CD14-positive monocyte (primary cell): ENCODE measurements around the gene NAXE. TPM values are rescaled to one million over a fixed set of nuclear protein-coding genes. Genes with fewer than 3 reads are reported as not detected.

Experiments used
- DNase-seq, 3 donors: peaks; one replicate each; pipeline ENCODE4 v3.0.0-alpha.2; 2011 to 2022
- H2AFZ ChIP-seq: 2 replicates; pipeline ENCODE4 v1.6.0; 2012; ENCODE audit warnings: mild to moderate bottlenecking, low read depth, low read length, inconsistent platforms; ENCODE audit not compliant: insufficient read depth, poor library complexity, severe bottlenecking
- H3K27ac ChIP-seq, 2 donors: 1 replicate in 1 of 2; 2 replicates in 1 of 2; pipeline ENCODE4 v1.5.1; 2012 to 2013; ENCODE audit warnings: low read length in 2 of 2, control low read depth in 1 of 2, inconsistent platforms in 1 of 2, low read depth in 1 of 2, mild to moderate bottlenecking in 1 of 2
- H3K27me3 ChIP-seq, 2 donors: one replicate each; pipeline versions ENCODE4 v1.6.0 to v1.6.1; 2011 to 2013; ENCODE audit warnings: low read length in 2 of 2; ENCODE audit not compliant: control insufficient read depth in 2 of 2, insufficient read depth in 2 of 2
- H3K36me3 ChIP-seq, 2 donors: replicated peaks in 1 of 2; 1 replicate in 1 of 2; 2 replicates in 1 of 2; pipeline versions ENCODE4 v1.5.1 to v1.6.1; 2012 to 2013; ENCODE audit warnings: low read length in 2 of 2, control low read depth in 1 of 2, inconsistent platforms in 1 of 2, mild to moderate bottlenecking in 1 of 2; ENCODE audit not compliant: insufficient read depth in 2 of 2, control insufficient read depth in 1 of 2
- H3K4me1 ChIP-seq, 2 donors: 1 replicate in 1 of 2; 2 replicates in 1 of 2; pipeline versions ENCODE4 v1.5.1 to v1.6.1; 2012 to 2013; ENCODE audit warnings: low read length in 2 of 2, control low read depth in 1 of 2, inconsistent platforms in 1 of 2, mild to moderate bottlenecking in 1 of 2, moderate library complexity in 1 of 2; ENCODE audit not compliant: insufficient read depth in 2 of 2, control insufficient read depth in 1 of 2
- H3K4me2 ChIP-seq: replicated peaks from 2 replicates; pipeline ENCODE3; 2012; ENCODE audit warnings: low read length, moderate library complexity, mild to moderate bottlenecking; ENCODE audit not compliant: poor library complexity, severe bottlenecking; ENCODE audit errors: extremely low read depth
- H3K4me3 ChIP-seq, 3 experiments: fragments of 200-600 bp in 1 of 3; sonication (generic) in 1 of 3; replicated peaks in 1 of 3; 1 replicate in 2 of 3; 2 replicates in 1 of 3; pipeline ENCODE4 v1.5.1; 2011 to 2013; ENCODE audit warnings: low read length in 3 of 3, mild to moderate bottlenecking in 3 of 3, control low read depth in 2 of 3, low read depth in 2 of 3, inconsistent platforms in 1 of 3, moderate library complexity in 1 of 3
- H3K79me2 ChIP-seq: 2 replicates; pipeline ENCODE4 v1.6.0; 2012; ENCODE audit warnings: mild to moderate bottlenecking, control low read depth, inconsistent platforms, low read length, moderate library complexity; ENCODE audit not compliant: insufficient read depth
- H3K9ac ChIP-seq: 2 replicates; pipeline ENCODE4 v1.6.0; 2017; ENCODE audit warnings: low read length, mild to moderate bottlenecking; ENCODE audit not compliant: insufficient read depth, poor library complexity, severe bottlenecking
- H3K9me3 ChIP-seq, 2 donors: replicated peaks in 1 of 2; 1 replicate in 1 of 2; 2 replicates in 1 of 2; pipeline versions ENCODE4 v1.5.1 to v1.6.1; 2012 to 2013; ENCODE audit warnings: low read length in 2 of 2, control low read depth in 1 of 2; ENCODE audit not compliant: control insufficient read depth in 1 of 2, insufficient read depth in 1 of 2
- H4K20me1 ChIP-seq: 2 replicates; pipeline ENCODE4 v1.6.0; 2012; ENCODE audit warnings: mild to moderate bottlenecking, low read length, control low read depth, moderate library complexity; ENCODE audit not compliant: insufficient read depth
- H3K27ac Mint-ChIP-seq, 7 donors: one replicate each; pipeline ENCODE4 v1.8.0; 2020; ENCODE audit warnings: mild to moderate bottlenecking in 7 of 7, mixed read lengths in 7 of 7, moderate library complexity in 6 of 7, inconsistent platforms in 2 of 7
- H3K27me3 Mint-ChIP-seq, 3 donors: one replicate each; pipeline ENCODE4 v1.8.0; 2021 to 2022; ENCODE audit warnings: low read depth in 3 of 3, mild to moderate bottlenecking in 3 of 3, mixed read lengths in 3 of 3, moderate library complexity in 3 of 3, inconsistent platforms in 1 of 3
- H3K36me3 Mint-ChIP-seq, 2 donors: one replicate each; pipeline ENCODE4 v1.8.0; 2020; ENCODE audit warnings: mixed read lengths in 2 of 2, inconsistent platforms in 1 of 2, mild to moderate bottlenecking in 1 of 2
- H3K4me1 Mint-ChIP-seq: one replicate; pipeline ENCODE4 v1.8.0; 2020; ENCODE audit warnings: mild to moderate bottlenecking, mixed read lengths
- H3K4me3 Mint-ChIP-seq, 2 donors: one replicate each; pipeline ENCODE4 v1.8.0; 2020; ENCODE audit warnings: mild to moderate bottlenecking in 2 of 2, mixed read lengths in 2 of 2, moderate library complexity in 1 of 2
- H3K9me3 Mint-ChIP-seq, 7 donors: one replicate each; pipeline ENCODE4 v1.8.0; 2020 to 2022; ENCODE audit warnings: mixed read lengths in 7 of 7, mild to moderate bottlenecking in 6 of 7, moderate library complexity in 6 of 7, inconsistent platforms in 2 of 7
- CTCF ChIP-seq: fragments of 200-600 bp; IDR thresholded peaks from one replicate; pipeline ENCODE4 v1.8.0; 2022; ENCODE audit warnings: antibody characterized with exemption, mild to moderate bottlenecking
- WGBS: methylation state at CpG from one replicate; pipeline ENCODE4 v1.1.5; 2013; ENCODE audit warnings: missing lambda C conversion rate; ENCODE audit not compliant: insufficient coverage; 5-methylcytosine and 5-hydroxymethylcytosine counted together
- intact Hi-C, 2 donors: fragments of 100-400 bp; cut with micrococcal nuclease; formaldehyde crosslinking; loops; one replicate each; pipeline versions ENCODE4 v1.15.0 to v1.15.1; 2023
- polyA plus RNA-seq, 3 donors: library from polyadenylated mRNA; depleted of rRNA in 1 of 3; unstranded in 2 of 3; stranded (reverse) in 1 of 3; fragments of 300-500 nt in 2 of 3; fragments of >200 nt in 1 of 3; fragmentation: Illumina TruSeq in 2 of 3; gene quantifications; 1 replicate in 2 of 3; 2 replicates in 1 of 3; pipeline ENCODE4 v1.2.3, GENCODE V29; 2012 to 2021

Gene NAXE
- polyA plus RNA-seq, 3 donors = 23.7 to 81.7 (median 54.9) TPM

DNA sequence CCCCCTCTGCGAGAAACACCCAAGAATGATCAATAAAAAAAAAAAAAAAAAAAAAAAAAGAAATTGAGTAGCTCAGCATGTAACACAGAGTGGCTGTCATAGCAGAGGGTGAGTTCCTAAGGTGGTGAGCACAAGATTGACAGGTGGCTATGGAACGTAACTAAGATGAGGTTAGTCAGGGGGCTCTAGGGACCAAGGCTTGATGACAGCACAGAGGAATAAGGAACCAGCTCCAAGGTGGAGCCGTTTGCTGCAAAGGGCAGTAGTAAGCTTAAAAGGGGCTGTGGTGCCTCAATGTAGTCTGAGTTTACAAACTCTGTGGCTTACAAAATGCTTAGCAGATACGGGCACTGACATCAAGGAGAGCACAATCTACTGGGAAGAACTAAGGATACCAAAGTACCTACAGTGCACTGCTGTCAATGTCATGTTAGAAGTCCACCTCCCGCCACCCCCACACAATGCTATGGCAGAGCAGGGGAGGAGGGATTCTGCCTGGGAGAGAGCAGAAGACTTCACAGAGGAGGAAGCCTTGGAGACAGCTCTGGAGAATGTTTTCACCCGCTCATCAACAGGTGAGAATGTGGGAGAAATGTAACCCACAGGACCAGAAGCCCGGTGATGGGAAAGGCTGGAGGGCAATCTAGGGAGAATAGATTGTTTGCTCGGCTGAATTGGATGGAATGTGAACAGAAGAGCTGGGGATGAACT is 32.3 kb upstream of the NAXE start:
- no peaks in the 10 kb centered on the region for H4K20me1 ChIP-seq
- no peak overlapping the region for H3K4me2 ChIP-seq
- Mint-ChIP-seq H3K4me3 (no peak overlapping the region), H3K27ac (peak overlapping the region in 1 of 7 donors; percentile 44), H3K27me3 (peaks cover 0 to 3% (median 3%) of the 10 kb centered on the region in 3 donors), H3K36me3 (peaks cover 29 to 53% of the 10 kb centered on the region in 2 donors), H3K9me3 (peaks cover 0 to 1% (median 0%) of the 10 kb centered on the region in 7 donors), H3K4me1 (peaks cover 18% of the 10 kb centered on the region)
- no peaks in the 10 kb centered on the region for H3K9me3 ChIP-seq
- DNase-seq = no peak
- H3K36me3 ChIP-seq = peaks cover 27 to 62% of the 10 kb centered on the region in 2 donors
- H2AFZ ChIP-seq = no peak overlapping the region
- no peak overlapping the region for H3K4me3 ChIP-seq
- no peaks in the 10 kb centered on the region for H3K27me3 ChIP-seq
- no peak overlapping the region for H3K9ac ChIP-seq
- H3K27ac ChIP-seq = no peak overlapping the region
- peaks cover 11% of the 10 kb centered on the region in 2 donors for H3K4me1 ChIP-seq
- no peak for TF ChIP-seq CTCF
- intact Hi-C loops = loop anchor here in 1 of 2 donors (10.0 kb wide), 1 partner anchor 64 kb away; no protein-coding TSS in a partner anchor
- no peaks in the 10 kb centered on the region for H3K79me2 ChIP-seq
- 92% methylated on average over 5 of the region's 8 CpGs for WGBS

GRCh38 chr1:156559797-156560385 is 31.7 kb upstream of the NAXE start:
- no peak for DNase-seq
- H3K4me1 ChIP-seq = peaks cover 4 to 5% of the 10 kb centered on the region in 2 donors
- H3K36me3 Mint-ChIP-seq = peaks cover 32 to 55% of the 10 kb centered on the region in 2 donors
- TF ChIP-seq CTCF = no peak
- H3K27me3 Mint-ChIP-seq = peaks cover 0 to 3% (median 3%) of the 10 kb centered on the region in 3 donors
- intact Hi-C loops = loop anchor here in 1 of 2 donors (10.0 kb wide), 1 partner anchor 65 kb away; no protein-coding TSS in a partner anchor
- H3K27ac ChIP-seq = no peak overlapping the region
- H2AFZ ChIP-seq = no peak overlapping the region
- no peak overlapping the region for H3K4me3 ChIP-seq
- peaks cover 34 to 68% of the 10 kb centered on the region in 2 donors for H3K36me3 ChIP-seq
- H3K9ac ChIP-seq = no peak overlapping the region
- H3K27ac Mint-ChIP-seq = peak overlapping the region in 1 of 7 donors; percentile 44
- H3K9me3 Mint-ChIP-seq = peaks cover 0 to 1% (median 0%) of the 10 kb centered on the region in 7 donors
- H3K9me3 ChIP-seq = no peaks in the 10 kb centered on the region
- H3K79me2 ChIP-seq = no peaks in the 10 kb centered on the region
- no peak overlapping the region for H3K4me3 Mint-ChIP-seq
- peaks cover 11% of the 10 kb centered on the region for H3K4me1 Mint-ChIP-seq
- H4K20me1 ChIP-seq = no peaks in the 10 kb centered on the region
- 86% methylated on average over 3 of the region's 5 CpGs for WGBS
- H3K4me2 ChIP-seq = no peak overlapping the region
- H3K27me3 ChIP-seq = no peaks in the 10 kb centered on the region
